ENCODE data around the gene FPGS.
"Not testable (repeated sequence)": the region's sequence is repeated elsewhere in the genome, so short reads cannot be mapped to it uniquely, and the experiment has no call there.

FPGS gene

DNA sequence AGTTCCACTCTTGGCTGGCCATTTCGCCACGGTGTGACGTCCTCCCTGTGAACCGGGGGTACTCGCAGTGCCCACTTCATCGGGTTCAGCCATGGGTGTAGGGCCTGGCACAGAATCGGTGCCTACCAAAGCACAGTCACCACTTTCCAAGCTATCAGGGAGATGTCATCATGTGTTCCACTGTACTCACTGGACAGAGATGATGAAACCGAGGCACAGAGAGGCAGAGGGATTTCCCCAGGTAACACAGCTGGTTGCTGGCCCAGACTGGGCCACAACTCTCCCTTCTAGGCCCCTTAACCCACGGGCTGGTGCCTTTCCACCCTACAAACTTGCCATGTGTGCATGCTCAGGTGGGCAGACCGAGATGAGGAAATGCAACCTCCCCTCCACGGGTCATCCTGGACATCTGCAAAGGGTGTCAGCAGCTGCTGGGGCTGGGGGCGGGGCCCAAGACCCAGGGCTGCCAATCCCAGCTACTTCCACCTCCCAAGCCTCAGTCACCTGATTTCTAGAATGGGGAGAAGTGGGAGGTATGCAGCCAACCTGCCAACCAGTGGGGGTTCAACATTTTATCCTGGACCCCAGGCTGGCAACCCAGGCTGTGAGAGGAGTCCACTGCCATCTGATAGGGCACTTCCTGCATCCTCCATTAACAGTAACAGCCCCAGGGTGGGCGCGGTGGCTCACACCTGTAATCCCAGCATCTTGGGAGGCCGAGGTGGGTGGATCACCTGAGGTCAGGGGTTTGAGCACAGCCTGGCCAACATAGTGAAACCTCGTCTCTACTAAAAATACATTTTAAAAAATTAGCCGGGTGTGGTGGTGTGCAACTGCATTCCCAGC lies 23.3 kb upstream of the FPGS start:
- TF ChIP-seq ZFX (IDR thresholded peaks at IDR 0.05), result no peak
- TF ChIP-seq, protein P1, sequence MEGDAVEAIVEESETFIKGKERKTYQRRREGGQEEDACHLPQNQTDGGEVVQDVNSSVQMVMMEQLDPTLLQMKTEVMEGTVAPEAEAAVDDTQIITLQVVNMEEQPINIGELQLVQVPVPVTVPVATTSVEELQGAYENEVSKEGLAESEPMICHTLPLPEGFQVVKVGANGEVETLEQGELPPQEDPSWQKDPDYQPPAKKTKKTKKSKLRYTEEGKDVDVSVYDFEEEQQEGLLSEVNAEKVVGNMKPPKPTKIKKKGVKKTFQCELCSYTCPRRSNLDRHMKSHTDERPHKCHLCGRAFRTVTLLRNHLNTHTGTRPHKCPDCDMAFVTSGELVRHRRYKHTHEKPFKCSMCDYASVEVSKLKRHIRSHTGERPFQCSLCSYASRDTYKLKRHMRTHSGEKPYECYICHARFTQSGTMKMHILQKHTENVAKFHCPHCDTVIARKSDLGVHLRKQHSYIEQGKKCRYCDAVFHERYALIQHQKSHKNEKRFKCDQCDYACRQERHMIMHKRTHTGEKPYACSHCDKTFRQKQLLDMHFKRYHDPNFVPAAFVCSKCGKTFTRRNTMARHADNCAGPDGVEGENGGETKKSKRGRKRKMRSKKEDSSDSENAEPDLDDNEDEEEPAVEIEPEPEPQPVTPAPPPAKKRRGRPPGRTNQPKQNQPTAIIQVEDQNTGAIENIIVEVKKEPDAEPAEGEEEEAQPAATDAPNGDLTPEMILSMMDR (conservative IDR thresholded peaks at IDR 0.05), result no peak
- no peak overlapping the region for H3K27ac ChIP-seq

DNA sequence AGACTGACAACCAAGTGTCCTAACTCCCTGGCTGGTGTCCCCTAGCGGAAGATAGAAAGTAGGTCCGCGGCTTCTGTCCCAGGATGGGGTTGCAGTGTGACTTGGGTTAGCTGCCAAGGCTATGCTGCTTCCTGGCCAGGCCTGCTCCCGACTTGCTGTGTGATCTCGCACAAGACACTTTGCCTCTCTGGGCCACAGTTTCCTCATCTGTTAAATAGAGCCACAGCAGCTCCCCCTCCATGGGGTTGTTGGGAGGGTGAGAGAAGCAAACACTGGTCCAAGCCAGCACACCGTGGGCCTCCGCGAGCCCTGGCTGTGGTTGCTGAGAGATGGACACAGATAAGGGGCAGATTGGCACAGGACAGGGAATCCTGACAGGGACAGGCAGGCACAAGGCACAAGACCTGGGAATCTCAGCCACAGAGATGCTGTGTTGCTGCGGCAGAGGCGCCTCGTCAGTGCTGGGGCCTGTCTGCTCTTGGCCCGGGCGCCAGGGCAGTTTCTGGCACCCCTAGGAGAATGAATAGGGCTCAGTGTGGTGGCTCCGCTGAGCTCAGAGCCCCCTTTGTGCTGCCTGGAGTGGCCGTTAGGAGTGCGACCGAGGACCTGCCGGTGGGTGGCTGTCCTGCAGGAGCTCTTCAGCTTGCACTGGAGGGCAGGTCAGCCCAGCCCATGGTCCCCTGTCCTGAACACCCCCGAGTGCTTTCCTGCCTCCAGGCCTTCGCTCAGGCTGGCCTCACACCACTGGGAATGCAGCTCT lies 22.4 kb upstream of the FPGS start:
- TF ChIP-seq ZFX (IDR thresholded peaks at IDR 0.05), result no peak
- TF ChIP-seq, protein P1 (conservative IDR thresholded peaks at IDR 0.05), result no peak
- no peak overlapping the region for H3K27ac ChIP-seq

DNA sequence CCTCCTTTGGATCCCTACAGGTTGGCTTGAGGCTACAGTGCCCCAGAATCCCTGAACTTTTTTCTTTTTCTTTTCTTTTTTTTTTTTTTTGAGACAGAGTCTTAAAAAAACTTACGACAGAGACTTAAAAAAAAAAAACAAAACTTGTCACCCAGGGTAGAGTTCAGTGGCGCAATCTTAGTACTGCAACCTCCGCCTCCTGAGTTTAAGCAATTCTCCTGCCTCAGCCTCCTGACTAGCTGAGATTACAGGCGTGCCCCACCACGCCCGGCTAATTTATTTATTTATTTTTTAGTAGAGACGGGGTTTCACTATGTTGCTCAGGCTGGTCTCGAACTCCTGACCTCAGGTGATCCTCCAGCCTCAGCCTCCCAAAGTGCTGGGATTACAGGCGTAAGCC lies 21.8 kb upstream of the FPGS start:
- not testable (repeated sequence) for H3K27ac ChIP-seq

DNA sequence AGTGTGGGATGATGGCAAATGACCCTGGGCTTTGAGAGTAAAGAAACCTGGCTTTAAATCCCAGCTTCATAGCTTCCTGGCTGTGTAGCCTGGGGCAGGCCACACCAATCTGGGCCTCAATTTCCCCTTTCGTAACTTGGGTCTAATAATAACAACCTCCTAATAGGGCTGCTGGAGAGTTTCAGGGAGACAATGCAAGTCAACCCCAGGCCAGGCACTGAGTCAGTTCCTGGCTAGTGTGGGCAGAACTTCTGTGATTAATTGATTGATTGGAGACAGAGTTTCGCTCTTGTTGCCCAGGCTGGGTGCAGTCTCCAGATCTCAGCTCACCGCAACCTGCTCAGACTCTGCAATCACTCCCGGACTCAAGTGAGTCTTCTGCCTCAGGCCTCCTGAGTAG lies 20.9 kb upstream of the FPGS start:
- TF ChIP-seq ZFX (IDR thresholded peaks at IDR 0.05), result no peak
- TF ChIP-seq, protein P1 (conservative IDR thresholded peaks at IDR 0.05), result no peak
- H3K27ac ChIP-seq, result no peak overlapping the region

DNA sequence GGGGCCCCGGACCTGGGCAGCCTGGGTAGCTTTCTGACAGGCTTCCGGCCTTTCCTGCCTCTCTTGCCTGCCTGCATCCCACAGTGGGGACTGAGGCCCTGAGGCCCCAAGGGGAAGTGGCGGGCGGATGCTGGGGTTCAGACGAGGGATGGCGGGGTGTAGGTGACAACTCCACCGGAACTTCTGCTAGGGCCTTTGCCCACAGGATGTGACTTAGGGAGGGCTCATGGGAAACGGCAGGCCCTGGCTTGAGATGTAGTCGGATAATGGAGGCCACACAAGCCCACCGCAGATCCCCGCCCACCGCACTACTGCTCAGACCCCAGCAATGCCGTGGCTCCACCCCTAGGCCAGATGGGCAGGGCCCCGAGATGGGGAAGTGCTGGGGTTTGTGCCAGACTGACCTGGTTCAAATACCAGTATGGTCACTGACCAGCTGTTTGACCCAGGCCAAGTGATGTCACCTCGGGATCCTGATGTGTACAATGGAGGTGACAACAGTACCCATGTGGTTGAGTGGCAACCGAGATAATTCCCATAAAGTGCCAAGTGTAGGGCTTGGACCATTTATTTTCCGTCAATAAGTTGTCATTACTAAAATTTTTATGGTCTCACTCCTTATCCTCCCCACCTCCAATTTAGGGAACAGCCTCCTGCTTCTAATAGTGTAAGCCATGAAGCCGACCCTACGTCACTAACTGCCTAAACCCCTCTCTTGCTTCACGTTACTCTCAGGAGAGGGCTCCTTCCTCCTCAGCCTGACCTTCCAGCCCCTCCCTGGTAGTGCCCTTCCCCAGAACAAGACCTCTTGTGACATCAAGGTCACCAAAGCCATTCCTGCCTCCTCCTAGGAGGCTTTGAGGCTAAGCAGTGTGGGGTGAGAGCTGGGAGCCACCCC lies 19.3 kb upstream of the FPGS start:
- no peak for TF ChIP-seq ZFX (IDR thresholded peaks at IDR 0.05)
- TF ChIP-seq, protein P1 (conservative IDR thresholded peaks at IDR 0.05), result no peak
- no peak overlapping the region for H3K27ac ChIP-seq

DNA sequence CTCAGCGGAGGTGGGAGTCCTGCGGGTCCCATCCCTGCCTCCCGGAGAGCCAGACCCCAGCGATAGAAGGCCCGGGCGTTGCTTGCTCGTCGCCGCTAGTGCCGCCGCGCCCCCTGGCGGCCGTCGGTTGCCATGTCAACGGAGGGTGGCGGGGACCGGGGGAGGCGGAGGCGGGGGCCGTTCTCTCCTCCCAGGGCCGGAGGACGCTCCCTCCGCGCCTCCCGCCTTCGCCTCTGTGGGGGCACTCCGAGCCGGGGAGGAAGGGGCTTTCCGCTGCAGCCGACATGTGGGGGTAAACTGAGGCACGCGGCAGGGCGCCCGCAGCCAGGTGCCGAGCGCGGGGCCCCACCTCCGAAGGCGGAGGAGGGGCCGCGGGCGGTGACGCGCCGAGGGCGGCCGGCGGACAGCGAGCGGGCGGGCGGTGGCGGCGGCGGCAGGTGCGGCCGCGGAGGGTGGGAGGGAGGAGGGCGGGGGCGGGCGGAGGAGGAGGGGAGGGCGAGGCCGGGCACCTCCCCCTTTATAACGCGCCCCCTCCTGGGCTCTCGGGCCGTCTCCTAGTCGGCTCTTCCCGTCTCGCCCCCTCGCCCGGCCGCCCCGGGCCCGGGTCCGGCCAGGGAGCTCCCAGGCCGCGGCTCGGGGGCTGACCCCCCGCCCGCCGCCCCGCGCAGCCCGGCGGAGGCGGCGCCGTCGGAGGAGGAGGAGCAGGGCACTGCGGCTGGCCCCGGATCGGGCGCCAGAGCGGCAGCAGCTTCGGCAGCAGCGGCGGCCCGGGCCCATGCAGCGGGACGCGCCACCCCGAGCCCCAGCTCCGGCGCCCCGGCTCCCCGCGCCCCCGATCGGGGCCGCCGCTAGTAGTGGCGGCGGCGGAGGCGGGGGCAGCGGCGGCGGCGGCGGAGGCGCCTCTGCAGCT lies 17.4 kb upstream of the FPGS start:
- TF ChIP-seq ZFX (IDR thresholded peaks at IDR 0.05), result no peak
- TF ChIP-seq, protein P1 (conservative IDR thresholded peaks at IDR 0.05), result peak; percentile 96
- H3K27ac ChIP-seq, result peak overlapping the region; percentile 98

All from C4-2B (cell line).